IMR-90 (cell line): ENCODE measurements around the gene CLK2. TPM values are rescaled to one million over a fixed set of nuclear protein-coding genes. Genes with fewer than 3 reads are reported as not detected.

Source experiments
- ATAC-seq: fragments of 200-7000 bp; cut with Tn5 transposase; 2 replicates; pipeline ENCODE4 v1.9.1; 2020; ENCODE audit warnings: low read depth, mild to moderate bottlenecking, moderate library complexity
- BruUV-seq: library from RNA; stranded (reverse); fragments of 400-500 nt; replicated peaks from 2 replicates; lab custom pipeline; 2021; lab: Mats Ljungman, UMichigan
- CTCF ChIA-PET: fragments of 300-600 bp; formaldehyde crosslinking; extraction: SDS; loops from one replicate; lab custom pipeline; 2021; ENCODE audit warnings: antibody characterized with exemption; lab: Yijun Ruan, JAX
- POLR2A ChIA-PET: fragments of 300-600 bp; sonication (Branson Sonifier 250); formaldehyde crosslinking; loops from one replicate; lab custom pipeline; 2022; ENCODE audit warnings: antibody characterized with exemption; ENCODE audit not compliant: unreplicated experiment; lab: Charles Lee
- DNase-seq: peaks from one replicate; pipeline ENCODE4 v3.0.0; 2013
- H2AFZ ChIP-seq: replicated peaks from 2 replicates; pipeline ENCODE3; 2013; ENCODE audit warnings: low read length, mild to moderate bottlenecking; ENCODE audit not compliant: poor library complexity
- H2AK5ac ChIP-seq: 2 replicates; pipeline ENCODE4 v1.6.1; 2013; ENCODE audit warnings: low read depth, low read length, inconsistent platforms
- H2AK9ac ChIP-seq: replicated peaks from 2 replicates; pipeline ENCODE3; 2013; ENCODE audit warnings: mild to moderate bottlenecking, low read depth, low read length, moderate library complexity; ENCODE audit not compliant: poor library complexity
- H2BK120ac ChIP-seq: 2 replicates; pipeline ENCODE4 v1.6.1; 2013; ENCODE audit warnings: low read depth, low read length, inconsistent platforms
- H2BK15ac ChIP-seq: 3 replicates; pipeline ENCODE4 v1.6.1; 2013; ENCODE audit warnings: low read depth, low read length, inconsistent platforms
- H2BK20ac ChIP-seq: 2 replicates; pipeline ENCODE4 v1.6.1; 2013; ENCODE audit warnings: low read depth, mild to moderate bottlenecking, inconsistent platforms, low read length, moderate library complexity
- H2BK5ac ChIP-seq: 2 replicates; pipeline ENCODE4 v1.6.1; 2013; ENCODE audit warnings: mild to moderate bottlenecking, low read depth, low read length, inconsistent platforms; ENCODE audit not compliant: poor library complexity, severe bottlenecking
- H3K14ac ChIP-seq: replicated peaks from 2 replicates; pipeline ENCODE4 v1.6.1; 2013; ENCODE audit warnings: low read depth, low read length, inconsistent platforms
- H3K18ac ChIP-seq: 2 replicates; pipeline ENCODE4 v1.6.1; 2013; ENCODE audit warnings: low read depth, low read length, control low read depth
- H3K23ac ChIP-seq: 2 replicates; pipeline ENCODE4 v1.6.1; 2013; ENCODE audit warnings: low read depth, low read length, inconsistent platforms
- H3K27ac ChIP-seq: 2 replicates; pipeline ENCODE4 v1.5.1; 2013; ENCODE audit warnings: mild to moderate bottlenecking, control low read depth, low read length; ENCODE audit not compliant: insufficient read depth
- H3K27me3 ChIP-seq: 2 replicates; pipeline ENCODE4 v1.6.1; 2013; ENCODE audit warnings: low read length; ENCODE audit not compliant: control insufficient read depth, insufficient read depth
- H3K36me3 ChIP-seq: 2 replicates; pipeline ENCODE4 v1.6.1; 2013; ENCODE audit warnings: low read length, mixed read lengths; ENCODE audit not compliant: control insufficient read depth, insufficient read depth
- H3K4ac ChIP-seq: 2 replicates; pipeline ENCODE4 v1.6.1; 2013; ENCODE audit warnings: low read depth, low read length, inconsistent platforms
- H3K4me1 ChIP-seq: 2 replicates; pipeline ENCODE4 v1.6.1; 2013; ENCODE audit warnings: low read length, mixed read lengths; ENCODE audit not compliant: control insufficient read depth, insufficient read depth
- H3K4me2 ChIP-seq: 2 replicates; pipeline ENCODE4 v1.6.1; 2013; ENCODE audit warnings: low read depth, mild to moderate bottlenecking, control low read depth, low read length, moderate library complexity
- H3K4me3 ChIP-seq: 2 replicates; pipeline ENCODE4 v1.5.1; 2013; ENCODE audit warnings: low read depth, mild to moderate bottlenecking, control low read depth, low read length, moderate library complexity; ENCODE audit not compliant: insufficient read depth
- H3K56ac ChIP-seq: 2 replicates; pipeline ENCODE4 v1.6.1; 2013; ENCODE audit warnings: low read length, inconsistent platforms; ENCODE audit not compliant: insufficient read depth; ENCODE audit errors: extremely low read depth
- H3K79me1 ChIP-seq, 2 experiments: 2 replicates each; pipeline ENCODE4 v1.6.1; 2013; ENCODE audit warnings: low read length in 2 of 2, inconsistent platforms in 1 of 2, low read depth in 1 of 2
- H3K9ac ChIP-seq: 2 replicates; pipeline ENCODE4 v1.6.1; 2013; ENCODE audit warnings: low read depth, low read length, control low read depth
- H3K9me1 ChIP-seq: 2 replicates; pipeline ENCODE4 v1.6.1; 2013; ENCODE audit warnings: low read length, inconsistent platforms; ENCODE audit not compliant: insufficient read depth
- H3K9me3 ChIP-seq: 2 replicates; pipeline ENCODE4 v1.6.1; 2013; ENCODE audit warnings: low read length; ENCODE audit not compliant: control insufficient read depth, insufficient read depth
- H4K20me1 ChIP-seq: 2 replicates; pipeline ENCODE4 v1.6.1; 2013; ENCODE audit warnings: low read length, inconsistent platforms; ENCODE audit not compliant: insufficient read depth
- H4K5ac ChIP-seq: 2 replicates; pipeline ENCODE4 v1.6.1; 2013; ENCODE audit warnings: mild to moderate bottlenecking, low read depth, low read length, control low read depth
- H4K8ac ChIP-seq, 2 experiments: 2 replicates each; pipeline ENCODE4 v1.6.1; 2013; ENCODE audit warnings: low read depth in 2 of 2, low read length in 2 of 2, control low read depth in 1 of 2, inconsistent platforms in 1 of 2
- H4K91ac ChIP-seq: 2 replicates; pipeline ENCODE4 v1.6.1; 2013; ENCODE audit warnings: low read depth, low read length, inconsistent platforms; ENCODE audit not compliant: insufficient read depth
- CEBPB ChIP-seq: IDR thresholded peaks from 2 replicates; pipeline ENCODE4 v1.6.1; 2012; ENCODE audit warnings: low read depth, low read length, improper control_type of control experiment
- MAZ ChIP-seq: IDR thresholded peaks from 2 replicates; pipeline ENCODE4 v1.6.1; 2012; ENCODE audit warnings: low read depth, mild to moderate bottlenecking, low read length, improper control_type of control experiment, moderate library complexity, borderline replicate concordance
- NFE2L2 ChIP-seq: fragments of 150-350 bp; IDR thresholded peaks from 2 replicates; pipeline ENCODE4 v1.6.1; 2016; ENCODE audit warnings: low read depth, mild to moderate bottlenecking, low read length
- RAD21 ChIP-seq: IDR thresholded peaks from 2 replicates; pipeline ENCODE4 v1.6.1; 2012; ENCODE audit warnings: low read length, improper control_type of control experiment
- RFX5 ChIP-seq: IDR thresholded peaks from 2 replicates; pipeline ENCODE4 v1.8.0; 2012; ENCODE audit warnings: low read depth, mild to moderate bottlenecking, low read length, moderate library complexity
- WGBS, 2 experiments: methylation state at CpG; one replicate each; pipeline versions ENCODE4 v1.1.5 to v1.1.7; 2013; ENCODE audit warnings: missing lambda C conversion rate in 2 of 2; ENCODE audit not compliant: insufficient read length in 1 of 2; ENCODE audit errors: extremely low coverage in 2 of 2; 5-methylcytosine and 5-hydroxymethylcytosine counted together
- dilution Hi-C: fragments of 300-500 bp; cut with HindIII; formaldehyde crosslinking; loops from one replicate; pipeline ENCODE4 v1.14.3; 2018; ENCODE audit warnings: low sequenced_read_pairs; ENCODE audit not compliant: unreplicated experiment
- in situ Hi-C: fragments of 300-500 bp; cut with MboI; formaldehyde crosslinking; loops from 3 replicates; pipeline ENCODE4 v1.14.3; 2019; ENCODE audit warnings: low sequenced_read_pairs, inconsistent platforms, mixed read lengths
- intact Hi-C: fragments of 100-400 bp; cut with micrococcal nuclease; formaldehyde crosslinking; loops from 2 replicates; pipeline ENCODE4 v1.10.0; 2022
- polyA plus RNA-seq, 3 experiments: library from polyadenylated mRNA; depleted of rRNA; stranded (reverse); fragments of >200 nt; gene quantifications; 2 replicates each; pipeline ENCODE4 v1.2.3, GENCODE V29; 2012; ENCODE audit warnings: low replicate concordance in 1 of 3
- total RNA-seq: library from RNA; depleted of rRNA; stranded (reverse); fragments of >200 nt; gene quantifications from 2 replicates; pipeline ENCODE4 v1.2.3, GENCODE V29; 2012

CLK2 gene
- total and polyA plus RNA-seq, 2 of the 4 experiments (the other 2 are of a cell fraction) = 19.7 to 61.2 TPM

DNA sequence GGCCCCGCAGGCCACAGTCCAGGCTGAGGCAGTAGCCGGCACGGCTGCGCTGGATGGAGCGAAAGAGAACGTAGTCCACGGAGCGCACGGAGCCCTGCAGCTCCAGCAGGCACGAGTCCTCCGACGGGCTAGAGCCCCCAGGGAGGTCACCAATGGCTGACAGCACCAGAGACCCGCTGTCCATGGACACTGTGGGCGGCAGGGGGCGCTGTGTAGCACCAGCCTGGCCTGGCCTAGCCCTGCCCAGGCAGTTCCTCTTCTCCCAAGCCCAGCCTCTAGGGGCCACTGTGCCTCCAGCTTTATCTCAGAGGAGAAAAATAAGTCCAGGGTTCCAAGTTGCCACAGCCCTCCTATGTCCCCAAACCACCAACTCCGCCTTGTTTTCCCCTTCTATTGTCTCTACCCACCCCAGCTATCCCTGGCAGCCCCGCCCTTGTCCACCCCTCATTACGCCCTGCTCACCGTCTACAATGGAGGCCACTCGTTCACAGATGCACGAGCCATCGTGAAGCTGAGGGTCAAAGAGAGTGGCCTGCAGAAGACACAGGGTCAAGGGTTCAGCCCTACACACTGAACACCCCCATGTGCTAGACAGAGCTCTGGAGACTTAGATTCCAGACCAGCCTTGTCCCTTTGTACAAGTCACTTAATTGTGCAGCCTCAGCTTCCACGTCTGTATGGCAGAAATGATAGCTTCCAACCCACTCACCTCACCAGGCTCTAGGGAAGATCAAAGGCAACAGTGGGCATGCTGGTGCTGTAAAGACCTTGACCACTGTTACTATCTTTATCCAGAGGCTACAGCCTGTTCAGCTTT, 22.5 kb downstream of the CLK2 start (continued):
- no peak for TF ChIP-seq RFX5
- TF ChIP-seq RAD21 = peak; percentile 93
- no peak for TF ChIP-seq NFE2L2

DNA sequence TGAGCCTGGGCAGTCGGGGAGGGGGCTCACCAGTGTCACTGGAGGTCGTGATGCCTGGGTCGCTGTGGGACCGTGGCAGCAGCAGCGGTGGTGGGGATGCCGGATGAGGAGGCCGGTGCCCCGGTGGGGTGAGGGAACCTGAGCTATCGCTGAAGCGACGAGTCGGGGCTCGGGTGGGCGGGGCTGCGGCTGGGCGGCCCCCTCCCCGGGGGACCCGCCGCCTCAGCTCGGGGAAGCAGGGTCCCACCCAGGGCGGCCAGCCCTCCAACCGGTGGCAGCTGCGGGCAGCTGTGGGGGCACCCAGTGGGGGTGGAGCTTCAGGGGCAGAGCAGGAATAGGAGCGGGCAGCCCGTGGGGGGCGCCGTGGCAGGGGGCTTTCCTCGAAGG, 23.1 kb downstream of the CLK2 start:
- no TSS peak for BruUV-seq

More for the DNA sequence above, 23.1 kb downstream of the CLK2 start:
- no peak for DNase-seq
- Histone ChIP-seq H3K4ac (peak overlapping the region; percentile 71), H2AK9ac (peak overlapping the region; percentile 60), H3K27me3 (no peaks in the 10 kb centered on the region), H4K91ac (no peak overlapping the region), H3K9me3 (no peaks in the 10 kb centered on the region), H3K23ac (no peak overlapping the region), H3K14ac (no peak overlapping the region), H2BK15ac (no peak overlapping the region), H2BK5ac (no peak overlapping the region), H2BK120ac (no peak overlapping the region), H4K20me1 (no peaks in the 10 kb centered on the region), H3K18ac (no peak overlapping the region), H3K4me3 (no peak overlapping the region), H3K79me1 (peaks cover 12 to 31% of the 10 kb centered on the region in 2 experiments), H2AFZ (peak overlapping the region; percentile 93), H2BK20ac (no peak overlapping the region), H4K5ac (no peak overlapping the region; the same call in 1 of the 2 replicates), H3K56ac (no peak overlapping the region), H4K8ac (peak overlapping the region in 1 of 2 experiments; percentile 82; a peak in 1 of 4 replicates), H2AK5ac (peak overlapping the region; percentile 37; the same call in 1 of the 2 replicates), H3K4me1 (peaks cover 14% of the 10 kb centered on the region), H3K9ac (no peak overlapping the region), H3K36me3 (peaks cover 16% of the 10 kb centered on the region), H3K27ac (no peak overlapping the region), H3K4me2 (no peak overlapping the region), H3K9me1 (peaks cover 4% of the 10 kb centered on the region; the same call in 1 of the 2 replicates)
- intact Hi-C loops (loop anchor here (1.0 to 5.0 kb wide), 3 partner anchors 73 to 398 kb away; no protein-coding TSS in a partner anchor), in situ Hi-C loops (no loop called here), dilution Hi-C loops (no loop called here)
- ChIA-PET POLR2A (no interaction called here), CTCF (interaction anchor here (0.5 to 1.7 kb wide), 13 partner anchors 9 to 494 kb away, joined by 3 to 6 read pairs (median 3); partner anchors contain the start of gene CLK2)
- TF ChIP-seq MAZ (no peak), RFX5 (no peak), NFE2L2 (no peak), CEBPB (no peak)
- 32% methylated on average over 21 of the region's 28 CpGs; no CpG with 5 or more reads in 1 of the 2 experiments for WGBS, 2 experiments
- ATAC-seq = no peak
